Stomach (tissue), 4 donors: ENCODE data around the gene DLG2.

Experiments
- CTCF ChIP-seq, 7 experiments: fragments of 450-650 bp in 4 of 7; fragments of 200-600 bp in 3 of 7; sonication (generic) in 3 of 7; IDR thresholded peaks; one replicate each; pipeline ENCODE4 v1.5.1; 2016 to 2019; ENCODE audit warnings: antibody characterized with exemption in 7 of 7, control low read depth in 2 of 7, mild to moderate bottlenecking in 1 of 7
- EP300 ChIP-seq: sonication (generic); formaldehyde crosslinking; IDR thresholded peaks from one replicate; pipeline ENCODE4 v1.6.1; 2017; ENCODE audit warnings: antibody characterized with exemption
- POLR2A ChIP-seq, 4 donors: fragments of 450-650 bp; IDR thresholded peaks; one replicate each; pipeline ENCODE4 v1.6.1; 2016; ENCODE audit warnings: antibody characterized with exemption in 4 of 4, control low read depth in 2 of 4, mild to moderate bottlenecking in 1 of 4, moderate library complexity in 1 of 4
- POLR2AphosphoS5 ChIP-seq, 3 donors: sonication (generic); formaldehyde crosslinking; IDR thresholded peaks; one replicate each; pipeline ENCODE4 v1.6.1; 2016; ENCODE audit warnings: antibody characterized with exemption in 3 of 3

- TF ChIP-seq CTCF (IDR thresholded peaks at IDR 0.05): no peak
- TF ChIP-seq POLR2A (IDR thresholded peaks at IDR 0.05): no peak
- TF ChIP-seq EP300: no peak
- TF ChIP-seq POLR2AphosphoS5 (IDR thresholded peaks at IDR 0.05): no peak
These were observed 1987.0 kb downstream of the DLG2 start for GRCh38 chr11:83639995-83640758.
